Stomach (tissue), 9 donors: ENCODE measurements around the gene TIMM44. TPM values are rescaled to one million over a fixed set of nuclear protein-coding genes. Genes with fewer than 3 reads are reported as not detected.

Experiments used
- DNase-seq, 2 donors: peaks; one replicate each; pipeline versions ENCODE4 v3.0.0 to v3.0.0-alpha.2; 2013 to 2019
- H3K27ac ChIP-seq, 5 donors: fragments of 200-600 bp in 4 of 5; sonication (generic) in 4 of 5; one replicate each; pipeline ENCODE4 v1.5.1; 2013 to 2019; ENCODE audit warnings: mild to moderate bottlenecking in 1 of 5, moderate library complexity in 1 of 5
- H3K27me3 ChIP-seq, 3 donors: fragments of 200-600 bp; sonication (generic); one replicate each; pipeline ENCODE4 v1.5.1; 2017 to 2019; ENCODE audit warnings: mixed run types in 1 of 3
- H3K36me3 ChIP-seq, 4 donors: fragments of 200-600 bp; sonication (generic); 1 replicate in 3 of 4; 2 replicates in 1 of 4; pipeline ENCODE4 v1.5.1; 2016 to 2019
- H3K4me1 ChIP-seq, 4 donors: fragments of 200-600 bp; sonication (generic); one replicate each; pipeline ENCODE4 v1.5.1; 2016 to 2019
- H3K4me3 ChIP-seq, 4 donors: fragments of 200-600 bp; sonication (generic) in 3 of 4; one replicate each; pipeline ENCODE4 v1.5.1; 2016 to 2019; ENCODE audit warnings: mild to moderate bottlenecking in 1 of 4
- H3K9me3 ChIP-seq, 4 donors: fragments of 200-600 bp; sonication (generic); one replicate each; pipeline ENCODE4 v1.5.1; 2016 to 2019
- CTCF ChIP-seq, 7 experiments: fragments of 450-650 bp in 4 of 7; fragments of 200-600 bp in 3 of 7; sonication (generic) in 3 of 7; IDR thresholded peaks; one replicate each; pipeline ENCODE4 v1.5.1; 2016 to 2019; ENCODE audit warnings: antibody characterized with exemption in 7 of 7, control low read depth in 2 of 7, mild to moderate bottlenecking in 1 of 7
- EP300 ChIP-seq: sonication (generic); formaldehyde crosslinking; IDR thresholded peaks from one replicate; pipeline ENCODE4 v1.6.1; 2017; ENCODE audit warnings: antibody characterized with exemption
- POLR2A ChIP-seq, 4 donors: fragments of 450-650 bp; IDR thresholded peaks; one replicate each; pipeline ENCODE4 v1.6.1; 2016; ENCODE audit warnings: antibody characterized with exemption in 4 of 4, control low read depth in 2 of 4, mild to moderate bottlenecking in 1 of 4, moderate library complexity in 1 of 4
- POLR2AphosphoS5 ChIP-seq, 3 donors: sonication (generic); formaldehyde crosslinking; IDR thresholded peaks; one replicate each; pipeline ENCODE4 v1.6.1; 2016; ENCODE audit warnings: antibody characterized with exemption in 3 of 3
- WGBS, 5 donors: extraction: QIAGEN DNeasy Blood & Tissue Kit in 3 of 5; methylation state at CpG; one replicate each; pipeline versions ENCODE4 v1.1.5 to v1.1.7; 2013 to 2018; 5-methylcytosine and 5-hydroxymethylcytosine counted together
- intact Hi-C: fragments of 100-400 bp; cut with DNase I; formaldehyde crosslinking; loops from one replicate; pipeline ENCODE4 v1.15.1; 2023; ENCODE audit warnings: low total_unique reads
- polyA plus RNA-seq, 3 donors: library from polyadenylated mRNA; stranded (reverse); fragments of 200-250 nt; gene quantifications; one replicate each; pipeline ENCODE4 v1.2.3, GENCODE V29; 2013
- total RNA-seq, 5 donors: library from RNA; depleted of rRNA; stranded (reverse); fragments of >200 nt; gene quantifications; one replicate each; pipeline versions ENCODE4 v1.1.0 to v1.2.3, GENCODE V29; 2014 to 2016
- donor health status: healthy with polysubstance abuse.
- donor health status: Bipolar disorder and iron deficiency.
- donor health status: healthy.

Gene TIMM44
- total and polyA plus RNA-seq, 8 donors, result 41.0 to 123 (median 52.8) TPM

DNA sequence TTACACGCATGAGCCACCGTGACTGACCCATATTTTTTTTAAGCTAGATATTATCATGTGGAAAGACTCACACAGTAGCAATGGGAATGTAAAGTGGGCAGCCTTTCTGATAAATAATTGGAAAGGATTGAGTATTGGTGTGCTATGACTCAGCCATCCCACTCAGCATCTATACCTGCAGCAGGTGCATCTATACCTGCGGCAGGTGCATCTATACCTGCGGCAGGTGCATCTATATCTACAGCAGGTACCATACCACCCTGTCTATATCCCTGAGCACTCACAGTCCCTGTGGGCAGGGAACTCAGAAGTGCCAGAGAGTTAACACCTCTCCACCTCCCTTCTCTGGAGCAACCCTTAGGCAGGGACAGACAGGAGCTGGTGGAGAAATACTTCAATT is 60.4 kb downstream of the TIMM44 start:
- TF ChIP-seq POLR2A (IDR thresholded peaks at IDR 0.05) (no peak), CTCF (IDR thresholded peaks at IDR 0.05) (no peak), POLR2AphosphoS5 (IDR thresholded peaks at IDR 0.05) (no peak), EP300 (no peak)
- Histone ChIP-seq H3K4me3 (no peak overlapping the region), H3K36me3 (no peaks in the 10 kb centered on the region), H3K27ac (no peak overlapping the region), H3K4me1 (peaks cover 0 to 2% (median 1%) of the 10 kb centered on the region in 4 donors), H3K9me3 (no peaks in the 10 kb centered on the region), H3K27me3 (peaks cover 0 to 25% (median 5%) of the 10 kb centered on the region in 3 donors)
- DNase-seq, result no peak
- 67 to 92% (median 82%) methylated on average over 4 of the region's 4 CpGs for WGBS, 5 donors
- intact Hi-C loops, result no loop called here

- Histone ChIP-seq H3K4me1 (no peaks in the 10 kb centered on the region), H3K4me3 (no peak overlapping the region), H3K36me3 (no peaks in the 10 kb centered on the region), H3K27me3 (peaks cover 0 to 14% (median 0%) of the 10 kb centered on the region in 3 donors), H3K9me3 (no peaks in the 10 kb centered on the region), H3K27ac (no peak overlapping the region)
- no peak for TF ChIP-seq EP300
- no peak for TF ChIP-seq POLR2AphosphoS5 (IDR thresholded peaks at IDR 0.05)
- TF ChIP-seq POLR2A (IDR thresholded peaks at IDR 0.05), result no peak
- no peak for TF ChIP-seq CTCF (IDR thresholded peaks at IDR 0.05)
- no peak for DNase-seq
- WGBS, 5 donors, result 90 to 96% (median 95%) methylated on average over 3 of the region's 3 CpGs
- intact Hi-C loops, result no loop called here
Observed at GRCh38 chr19:7881910-7882309, 61.6 kb downstream of the TIMM44 start.

DNA sequence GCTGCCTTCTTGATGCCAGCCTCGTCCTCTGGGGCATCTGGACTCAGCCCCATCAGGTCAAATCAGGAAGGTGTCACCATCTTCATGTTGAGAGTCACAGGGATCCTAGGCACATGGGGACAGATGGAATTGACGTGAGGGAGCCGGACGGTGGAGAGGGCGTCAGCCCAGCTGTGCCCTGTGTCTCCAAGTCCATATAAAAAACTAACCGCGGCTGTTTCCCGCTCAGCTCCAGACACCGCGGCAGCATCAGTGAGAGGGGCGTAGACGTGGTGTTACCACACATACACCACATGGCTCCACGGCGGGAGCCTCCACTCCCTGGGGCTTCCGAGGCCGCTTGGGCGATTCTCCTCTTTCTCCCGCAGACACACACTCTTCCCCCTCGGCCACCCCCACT is 63.6 kb downstream of the TIMM44 start:
- Histone ChIP-seq H3K4me1 (peaks cover 0 to 3% (median under 1%) of the 10 kb centered on the region in 4 donors), H3K27me3 (peaks cover 0 to 24% (median 6%) of the 10 kb centered on the region in 3 donors), H3K4me3 (no peak overlapping the region), H3K9me3 (no peaks in the 10 kb centered on the region), H3K36me3 (no peaks in the 10 kb centered on the region), H3K27ac (no peak overlapping the region)
- no peak for DNase-seq
- intact Hi-C loops, result no loop called here
- WGBS, 5 donors, result 80 to 88% (median 83%) methylated on average over 16 to 19 of the region's 19 CpGs
- no peak for TF ChIP-seq EP300
- TF ChIP-seq POLR2AphosphoS5 (IDR thresholded peaks at IDR 0.05), result no peak
- no peak for TF ChIP-seq CTCF (IDR thresholded peaks at IDR 0.05)
- no peak for TF ChIP-seq POLR2A (IDR thresholded peaks at IDR 0.05)

DNA sequence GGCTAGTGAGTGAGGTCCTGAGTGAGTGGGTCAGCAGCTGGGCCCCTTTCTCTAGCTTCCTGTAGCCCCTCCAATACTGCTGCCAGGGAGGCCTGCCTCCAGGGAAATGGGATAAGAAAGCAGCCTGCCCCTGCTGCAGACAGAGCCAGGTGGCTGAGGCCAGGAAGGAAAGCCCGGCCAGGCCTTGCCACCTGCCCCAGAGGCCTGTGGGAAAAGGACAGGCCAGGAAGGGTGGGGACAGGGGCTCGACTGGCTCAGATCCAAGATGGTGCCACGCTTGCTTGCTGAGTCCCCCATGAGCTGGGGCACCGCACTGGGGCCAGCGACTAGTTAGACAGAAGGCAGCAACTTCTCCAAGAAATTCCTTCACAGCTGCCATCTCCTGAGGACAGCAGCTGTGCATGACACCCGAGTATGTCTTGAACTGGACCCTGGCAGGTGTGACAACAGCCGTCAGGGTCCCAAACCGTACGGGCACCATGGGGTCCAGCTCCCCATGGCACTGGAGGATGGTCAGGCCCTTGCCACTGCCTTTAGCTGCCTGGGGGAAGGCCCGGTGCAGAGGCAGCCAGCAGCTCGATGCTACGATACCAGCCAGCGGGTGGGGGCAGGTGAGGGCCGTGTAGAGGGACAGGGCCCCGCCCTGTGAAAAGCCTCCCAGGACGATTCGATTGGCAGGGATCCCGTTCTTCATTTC is 64.2 kb downstream of the TIMM44 start:
- peaks cover 2 to 8% (median 6%) of the 10 kb centered on the region in 4 donors for H3K4me1 ChIP-seq
- H3K4me3 ChIP-seq, result no peak overlapping the region
- WGBS, 5 donors, result 68 to 76% (median 70%) methylated on average over 12 to 18 of the region's 18 CpGs
- H3K27ac ChIP-seq, result no peak overlapping the region
- intact Hi-C loops, result no loop called here
- H3K27me3 ChIP-seq, result peaks cover 0 to 30% (median 11%) of the 10 kb centered on the region in 3 donors
- no peaks in the 10 kb centered on the region for H3K36me3 ChIP-seq
- H3K9me3 ChIP-seq, result no peaks in the 10 kb centered on the region
- no peak for TF ChIP-seq POLR2AphosphoS5 (IDR thresholded peaks at IDR 0.05)
- no peak for TF ChIP-seq POLR2A (IDR thresholded peaks at IDR 0.05)
- no peak for TF ChIP-seq EP300
- no peak for TF ChIP-seq CTCF (IDR thresholded peaks at IDR 0.05)
- no peak for DNase-seq
